ENCODE measurements around the gene GEMIN4. TPM values are rescaled to one million over a fixed set of nuclear protein-coding genes. Genes with fewer than 3 reads are reported as not detected.
"Not testable (repeated sequence)": the region's sequence is repeated elsewhere in the genome, so short reads cannot be mapped to it uniquely, and the experiment has no call there.

The GEMIN4 gene
- total RNA-seq, 1 donor from 2014 or later = 19.0 TPM

- TF ChIP-seq CTCF (conservative IDR thresholded peaks at IDR 0.05; ENCODE audit: low read depth, low read length) = no peak
- H3K4me3 ChIP-seq (ENCODE audit: low read depth, low read length) = no peak overlapping the region
- DNase-seq (ENCODE audit: low read depth) = no peak
Observed at GRCh38 chr17:774313-774584, 22.2 kb upstream of the GEMIN4 start.

- H3K4me3 ChIP-seq (ENCODE audit: low read depth, low read length) = no peak overlapping the region
- no peak for TF ChIP-seq CTCF (conservative IDR thresholded peaks at IDR 0.05; ENCODE audit: low read depth, low read length)
- no peak for DNase-seq (ENCODE audit: low read depth)
Observed at GRCh38 chr17:773467-774312, 21.6 kb upstream of the GEMIN4 start.

- no peak overlapping the region for H3K4me3 ChIP-seq (ENCODE audit: low read depth, low read length)
- DNase-seq (ENCODE audit: low read depth) = no peak
- TF ChIP-seq CTCF (conservative IDR thresholded peaks at IDR 0.05; ENCODE audit: low read depth, low read length) = no peak
Observed at GRCh38 chr17:773016-773415, 21.0 kb upstream of the GEMIN4 start.

GRCh38 chr17:767076-767475, 15.0 kb upstream of the GEMIN4 start:
- no peak for TF ChIP-seq CTCF (conservative IDR thresholded peaks at IDR 0.05; ENCODE audit: low read depth, low read length)
- no peak for DNase-seq (ENCODE audit: low read depth)
- H3K4me3 ChIP-seq (ENCODE audit: low read depth, low read length) = no peak overlapping the region

GRCh38 chr17:760371-760770, 8.3 kb upstream of the GEMIN4 start:
- H3K4me3 ChIP-seq (ENCODE audit: low read depth, low read length) = no peak overlapping the region
- DNase-seq (ENCODE audit: low read depth) = no peak
- TF ChIP-seq CTCF (conservative IDR thresholded peaks at IDR 0.05; ENCODE audit: low read depth, low read length) = no peak

GRCh38 chr17:759964-760363, 7.9 kb upstream of the GEMIN4 start:
- TF ChIP-seq CTCF (conservative IDR thresholded peaks at IDR 0.05; ENCODE audit: low read depth, low read length) = no peak
- H3K4me3 ChIP-seq (ENCODE audit: low read depth, low read length) = no peak overlapping the region
- no peak for DNase-seq (ENCODE audit: low read depth)

GRCh38 chr17:756010-756567, 4.0 kb upstream of the GEMIN4 start:
- not testable (repeated sequence) for H3K4me3 ChIP-seq (ENCODE audit: low read depth, low read length); DNase-seq (ENCODE audit: low read depth)

GRCh38 chr17:755319-755961, 3.4 kb upstream of the GEMIN4 start:
- H3K4me3 ChIP-seq (ENCODE audit: low read depth, low read length); DNase-seq (ENCODE audit: low read depth): not testable (repeated sequence)
